Measurements from ENCODE around the gene UGT1A7. TPM values are rescaled to one million over a fixed set of nuclear protein-coding genes. Genes with fewer than 3 reads are reported as not detected.
A peak's percentile ranks its signal among the peaks of the same experiment; 100 is the strongest.

The UGT1A7 gene
- total RNA-seq, 3 donors from 2014 or later (not counting 1 experiment from before 2014, with no cell fraction given), result not detected

DNA sequence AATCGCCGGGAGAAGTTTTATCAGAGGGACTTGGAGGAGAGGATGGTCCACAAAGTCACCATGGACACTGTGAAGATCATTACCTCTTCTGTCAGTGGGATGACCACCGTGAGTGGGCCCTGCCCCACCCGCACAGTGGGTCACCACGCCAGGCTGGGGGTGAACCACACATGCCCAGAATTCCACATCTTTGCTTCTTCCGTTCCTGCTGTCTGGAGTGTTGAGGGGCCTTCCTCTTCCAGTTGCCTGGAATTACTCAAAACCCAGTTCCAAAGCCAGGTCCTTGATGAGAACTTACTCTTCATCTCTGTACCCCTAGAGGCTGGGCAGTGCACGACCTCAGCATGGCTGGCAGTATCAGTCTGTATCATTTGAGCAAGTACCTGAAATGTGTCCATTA is 118.5 kb downstream of the UGT1A7 start:
- Mint-ChIP-seq H3K27ac (no peak overlapping the region), H3K36me3 (no peaks in the 10 kb centered on the region), H3K9me3 (no peaks in the 10 kb centered on the region), H3K4me3 (no peak overlapping the region), H3K4me1 (no peaks in the 10 kb centered on the region), H3K27me3 (ENCODE audit: low read depth in 2 of 2) (peaks cover 15 to 21% of the 10 kb centered on the region in 2 donors)
- ATAC-seq (no peak), DNase-seq (no peak)
- no peaks in the 10 kb centered on the region for H3K36me3 ChIP-seq (ENCODE audit: control insufficient read depth, insufficient read depth, low read length)
- H3K4me3 ChIP-seq (ENCODE audit: low read length), result no peak overlapping the region
- H3K27ac ChIP-seq (ENCODE audit: low read length), result no peak overlapping the region
- no peaks in the 10 kb centered on the region for H3K27me3 ChIP-seq (ENCODE audit: control insufficient read depth, insufficient read depth, low read length)
- intact Hi-C loops (cut with micrococcal nuclease), result no loop called here
- H3K9me3 ChIP-seq (ENCODE audit: control insufficient read depth, insufficient read depth, low read length), result no peaks in the 10 kb centered on the region
- no peaks in the 10 kb centered on the region for H3K4me1 ChIP-seq (ENCODE audit: control insufficient read depth, insufficient read depth, low read length)
- TF ChIP-seq, protein P1, sequence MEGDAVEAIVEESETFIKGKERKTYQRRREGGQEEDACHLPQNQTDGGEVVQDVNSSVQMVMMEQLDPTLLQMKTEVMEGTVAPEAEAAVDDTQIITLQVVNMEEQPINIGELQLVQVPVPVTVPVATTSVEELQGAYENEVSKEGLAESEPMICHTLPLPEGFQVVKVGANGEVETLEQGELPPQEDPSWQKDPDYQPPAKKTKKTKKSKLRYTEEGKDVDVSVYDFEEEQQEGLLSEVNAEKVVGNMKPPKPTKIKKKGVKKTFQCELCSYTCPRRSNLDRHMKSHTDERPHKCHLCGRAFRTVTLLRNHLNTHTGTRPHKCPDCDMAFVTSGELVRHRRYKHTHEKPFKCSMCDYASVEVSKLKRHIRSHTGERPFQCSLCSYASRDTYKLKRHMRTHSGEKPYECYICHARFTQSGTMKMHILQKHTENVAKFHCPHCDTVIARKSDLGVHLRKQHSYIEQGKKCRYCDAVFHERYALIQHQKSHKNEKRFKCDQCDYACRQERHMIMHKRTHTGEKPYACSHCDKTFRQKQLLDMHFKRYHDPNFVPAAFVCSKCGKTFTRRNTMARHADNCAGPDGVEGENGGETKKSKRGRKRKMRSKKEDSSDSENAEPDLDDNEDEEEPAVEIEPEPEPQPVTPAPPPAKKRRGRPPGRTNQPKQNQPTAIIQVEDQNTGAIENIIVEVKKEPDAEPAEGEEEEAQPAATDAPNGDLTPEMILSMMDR (IDR thresholded peaks at IDR 0.05), result no peak
- 90% methylated on average over 7 of the region's 7 CpGs for WGBS (ENCODE audit: insufficient coverage)

GRCh38 chr2:233801357-233802131 is 119.8 kb downstream of the UGT1A7 start:
- peak in 1 of 3 donors; percentile 49 for ATAC-seq
- 78% methylated on average over 6 of the region's 9 CpGs for WGBS (ENCODE audit: insufficient coverage)
- peaks cover 16 to 33% of the 10 kb centered on the region in 2 donors for H3K27me3 Mint-ChIP-seq (ENCODE audit: low read depth in 2 of 2)

GRCh38 chr2:233802132-233802815 is 120.6 kb downstream of the UGT1A7 start:
- peaks cover 16 to 33% of the 10 kb centered on the region in 2 donors for H3K27me3 Mint-ChIP-seq (ENCODE audit: low read depth in 2 of 2)
- Histone ChIP-seq H3K4me3 (ENCODE audit: low read length) (no peak overlapping the region), H3K36me3 (ENCODE audit: control insufficient read depth, insufficient read depth, low read length) (no peaks in the 10 kb centered on the region), H3K27me3 (ENCODE audit: control insufficient read depth, insufficient read depth, low read length) (no peaks in the 10 kb centered on the region), H3K4me1 (ENCODE audit: control insufficient read depth, insufficient read depth, low read length) (no peaks in the 10 kb centered on the region), H3K27ac (ENCODE audit: low read length) (no peak overlapping the region), H3K9me3 (ENCODE audit: control insufficient read depth, insufficient read depth, low read length) (no peaks in the 10 kb centered on the region)
- H3K4me1 Mint-ChIP-seq, result no peaks in the 10 kb centered on the region
- 62% methylated on average over 2 of the region's 3 CpGs for WGBS (ENCODE audit: insufficient coverage)
- intact Hi-C loops (cut with micrococcal nuclease), result no loop called here
- no peaks in the 10 kb centered on the region for H3K36me3 Mint-ChIP-seq
- DNase-seq (no peak), ATAC-seq (no peak)
- no peaks in the 10 kb centered on the region for H3K9me3 Mint-ChIP-seq
- no peak overlapping the region for H3K27ac Mint-ChIP-seq
- no peak overlapping the region for H3K4me3 Mint-ChIP-seq
- TF ChIP-seq, protein P1 (IDR thresholded peaks at IDR 0.05), result no peak

More at GRCh38 chr2:233801357-233802131, 119.8 kb downstream of the UGT1A7 start:
- Histone ChIP-seq H3K4me1 (ENCODE audit: control insufficient read depth, insufficient read depth, low read length) (no peaks in the 10 kb centered on the region), H3K36me3 (ENCODE audit: control insufficient read depth, insufficient read depth, low read length) (no peaks in the 10 kb centered on the region), H3K4me3 (ENCODE audit: low read length) (no peak overlapping the region), H3K27ac (ENCODE audit: low read length) (no peak overlapping the region), H3K27me3 (ENCODE audit: control insufficient read depth, insufficient read depth, low read length) (no peaks in the 10 kb centered on the region), H3K9me3 (ENCODE audit: control insufficient read depth, insufficient read depth, low read length) (no peaks in the 10 kb centered on the region)
- TF ChIP-seq, protein P1 (IDR thresholded peaks at IDR 0.05), result no peak
- no peak overlapping the region for H3K27ac Mint-ChIP-seq
- DNase-seq, result no peak
- no peaks in the 10 kb centered on the region for H3K9me3 Mint-ChIP-seq
- intact Hi-C loops (cut with micrococcal nuclease), result no loop called here
- no peaks in the 10 kb centered on the region for H3K36me3 Mint-ChIP-seq
- H3K4me3 Mint-ChIP-seq, result no peak overlapping the region
- no peaks in the 10 kb centered on the region for H3K4me1 Mint-ChIP-seq
